GM10266 (cell line): ENCODE results near the gene PLA2G2F.

Source experiments
- DNase-seq: peaks from one replicate; pipeline ENCODE4 v3.0.0; 2012; ENCODE audit errors: extremely low spot score
- CTCF ChIP-seq: IDR thresholded peaks from 2 replicates; pipeline ENCODE4 v1.5.1; 2012; ENCODE audit warnings: mild to moderate bottlenecking, low read depth; ENCODE audit not compliant: control insufficient read depth, insufficient read depth; ENCODE audit errors: missing control alignments

The PLA2G2F gene

GRCh38 chr1:20142001-20142710, 3.0 kb downstream of the PLA2G2F start:
- no peak for TF ChIP-seq CTCF
- DNase-seq, result no peak

GRCh38 chr1:20143318-20143717, 4.2 kb downstream of the PLA2G2F start:
- DNase-seq, result no peak
- TF ChIP-seq CTCF, result no peak

DNA sequence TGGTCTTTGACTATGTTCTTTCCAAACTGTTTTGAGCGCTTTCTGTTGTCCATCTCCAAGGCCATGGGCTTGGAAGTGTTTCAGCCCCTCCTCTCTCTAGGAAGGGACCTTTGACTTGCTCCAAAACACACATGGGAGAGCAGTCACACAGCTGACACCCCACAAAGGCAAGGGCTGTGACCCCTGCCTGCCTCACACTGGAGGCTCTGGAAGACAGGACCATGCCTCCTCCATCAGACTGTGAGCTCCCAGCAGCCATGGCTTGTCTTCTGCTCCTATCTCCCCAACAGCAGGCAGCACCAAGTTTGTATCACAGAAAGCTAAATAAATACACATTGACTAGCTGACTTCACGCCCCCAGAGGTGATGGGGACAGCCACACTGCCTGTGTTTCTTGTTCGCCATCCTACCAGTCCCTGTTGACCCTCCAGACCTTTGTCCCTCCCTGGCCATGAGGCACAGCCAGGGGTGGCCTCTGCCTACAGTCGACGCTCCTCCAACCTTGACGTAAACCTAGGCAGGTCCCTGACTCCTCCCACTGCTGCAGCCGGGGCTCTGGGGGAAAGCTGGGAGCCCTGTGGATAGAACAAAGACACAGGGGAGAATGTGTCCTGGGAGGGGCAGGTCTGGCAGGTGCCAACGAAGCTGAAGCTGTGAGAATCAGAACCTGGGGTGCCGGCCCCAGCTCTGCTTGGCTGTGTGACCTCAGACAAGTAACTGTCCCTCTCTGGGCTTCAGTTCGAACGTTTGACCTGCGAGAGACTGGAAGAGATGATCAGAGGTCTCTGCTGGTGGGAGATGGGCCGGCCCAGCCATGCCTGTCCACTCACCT, 4.8 kb downstream of the PLA2G2F start:
- TF ChIP-seq CTCF, result no peak
- DNase-seq, result no peak

GRCh38 chr1:20147846-20148570, 8.9 kb downstream of the PLA2G2F start:
- no peak for DNase-seq
- no peak for TF ChIP-seq CTCF

- no peak for TF ChIP-seq CTCF
- DNase-seq, result no peak
These were observed 9.7 kb downstream of the PLA2G2F start for GRCh38 chr1:20148571-20149500.

- TF ChIP-seq CTCF, result no peak
- no peak for DNase-seq
These were observed 10.6 kb downstream of the PLA2G2F start for GRCh38 chr1:20149601-20150325.
